ENCODE data around the gene C20orf173.

The C20orf173 gene

GRCh38 chr20:35527122-35527769 is 2.2 kb downstream of the C20orf173 start:
- no peak for TF ChIP-seq GATA3 (IDR thresholded peaks at IDR 0.05; ENCODE audit: low read depth, low read length)
- TF ChIP-seq GATA2 (IDR thresholded peaks at IDR 0.05; ENCODE audit: low read depth, low read length): no peak

- TF ChIP-seq GATA2 (IDR thresholded peaks at IDR 0.05; ENCODE audit: low read depth, low read length) (no peak), GATA3 (IDR thresholded peaks at IDR 0.05; ENCODE audit: low read depth, low read length) (no peak)
Measured at GRCh38 chr20:35525639-35526038, 3.8 kb downstream of the C20orf173 start.

DNA sequence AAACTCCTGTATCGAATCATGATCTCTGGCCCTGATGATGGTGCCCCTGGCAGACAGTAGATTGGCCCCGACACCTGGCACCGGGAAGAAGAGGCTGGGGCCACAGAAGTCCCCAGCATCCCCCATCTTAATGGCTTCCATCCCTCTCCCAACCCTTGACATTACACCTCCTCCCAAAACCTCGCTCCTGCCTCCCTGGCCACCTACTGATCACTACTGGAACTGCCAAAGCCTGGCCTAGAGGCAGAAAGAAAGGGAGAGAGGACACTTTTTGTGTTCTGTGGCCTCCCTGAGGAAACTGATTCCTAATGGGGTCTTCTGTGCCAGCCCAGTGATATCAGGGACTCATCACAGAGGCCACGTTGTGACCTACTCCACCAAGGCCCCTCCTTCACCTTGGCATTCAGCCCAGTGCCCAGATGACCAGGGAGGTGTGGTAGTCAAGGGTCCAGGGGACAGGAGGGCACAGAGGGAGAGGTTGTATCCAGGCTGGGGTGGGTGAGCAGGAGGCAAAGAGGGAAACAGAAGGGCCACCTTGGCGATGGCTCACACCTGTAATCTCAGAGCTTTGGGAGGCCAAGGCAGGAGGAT is 6.1 kb downstream of the C20orf173 start:
- TF ChIP-seq GATA3 (IDR thresholded peaks at IDR 0.05; ENCODE audit: low read depth, low read length) (no peak), GATA2 (IDR thresholded peaks at IDR 0.05; ENCODE audit: low read depth, low read length) (no peak)

DNA sequence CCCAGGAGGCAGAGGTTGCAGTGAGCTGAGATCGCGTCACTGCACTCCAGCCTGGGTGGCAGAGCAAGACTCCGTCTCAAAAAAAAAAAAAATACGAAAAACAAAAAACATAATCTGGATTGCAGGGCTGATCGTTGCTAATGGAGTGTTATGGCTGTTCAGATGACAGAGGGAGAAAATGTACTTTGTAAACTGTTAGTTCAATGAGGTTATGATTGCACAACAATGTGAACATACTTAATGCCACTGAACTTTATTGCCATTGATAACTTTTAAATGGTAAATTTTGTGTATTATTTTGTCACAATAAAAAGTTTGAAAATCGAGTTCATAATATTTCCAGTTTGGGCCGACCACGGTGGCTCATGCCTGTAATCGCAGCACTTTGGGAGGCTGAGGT is 10.5 kb downstream of the C20orf173 start:
- no peak for TF ChIP-seq GATA2 (IDR thresholded peaks at IDR 0.05; ENCODE audit: low read depth, low read length)
- TF ChIP-seq GATA3 (IDR thresholded peaks at IDR 0.05; ENCODE audit: low read depth, low read length): no peak

DNA sequence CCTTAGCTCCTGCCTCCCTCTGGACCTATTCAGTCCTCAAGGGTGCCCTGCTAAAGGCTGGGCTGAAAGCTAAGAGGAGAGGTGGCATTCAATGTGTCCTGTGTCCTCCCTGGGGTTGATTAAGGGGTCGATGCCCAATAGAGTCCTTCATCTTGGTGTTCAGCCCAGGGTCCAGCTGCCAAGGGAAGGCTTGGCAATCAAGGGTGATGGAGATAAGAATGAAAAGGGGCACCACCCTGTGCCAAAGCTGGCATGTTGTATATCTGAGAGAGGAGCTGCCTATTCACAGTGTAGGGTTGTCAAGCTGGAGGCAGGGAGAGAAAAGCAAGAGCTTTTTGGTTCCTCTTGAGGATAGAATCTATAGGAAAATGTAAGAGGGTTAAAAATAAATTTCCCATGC is 12.3 kb downstream of the C20orf173 start:
- TF ChIP-seq GATA2 (IDR thresholded peaks at IDR 0.05; ENCODE audit: low read depth, low read length): no peak
- no peak for TF ChIP-seq GATA3 (IDR thresholded peaks at IDR 0.05; ENCODE audit: low read depth, low read length)

DNA sequence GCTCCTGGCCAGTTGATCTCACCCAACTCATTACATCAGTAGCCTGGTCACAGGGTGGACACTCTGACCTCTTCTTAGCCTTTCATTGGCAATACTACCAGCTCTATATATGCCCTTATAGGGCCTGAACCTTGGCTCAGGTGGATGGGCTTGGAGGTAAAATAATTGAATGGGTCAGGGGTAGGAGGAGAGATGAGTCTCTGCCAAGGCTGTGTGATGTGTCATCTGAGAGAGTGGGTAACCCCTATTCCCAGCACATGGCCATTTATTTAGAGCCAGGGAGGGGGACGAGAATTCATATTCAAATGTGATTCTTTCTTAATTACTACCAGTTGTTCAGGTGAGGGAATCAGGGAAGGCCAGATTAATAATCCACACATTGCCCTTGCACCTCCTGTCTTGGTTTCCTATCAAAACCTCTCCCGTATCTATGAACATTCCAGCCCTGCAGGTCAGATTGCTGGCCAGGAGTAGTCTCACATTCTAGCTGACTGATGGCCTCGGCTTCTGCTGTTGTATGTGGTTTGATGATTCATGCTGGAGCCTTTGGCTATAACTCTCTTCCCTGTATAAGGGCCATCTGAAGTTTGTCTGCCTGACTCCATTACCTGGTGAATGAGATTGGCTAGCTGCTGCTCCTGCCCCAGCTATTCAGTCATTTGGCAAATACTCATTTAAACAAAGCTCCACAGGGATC is 13.4 kb downstream of the C20orf173 start:
- no peak for TF ChIP-seq GATA2 (IDR thresholded peaks at IDR 0.05; ENCODE audit: low read depth, low read length)
- TF ChIP-seq GATA3 (IDR thresholded peaks at IDR 0.05; ENCODE audit: low read depth, low read length): no peak

DNA sequence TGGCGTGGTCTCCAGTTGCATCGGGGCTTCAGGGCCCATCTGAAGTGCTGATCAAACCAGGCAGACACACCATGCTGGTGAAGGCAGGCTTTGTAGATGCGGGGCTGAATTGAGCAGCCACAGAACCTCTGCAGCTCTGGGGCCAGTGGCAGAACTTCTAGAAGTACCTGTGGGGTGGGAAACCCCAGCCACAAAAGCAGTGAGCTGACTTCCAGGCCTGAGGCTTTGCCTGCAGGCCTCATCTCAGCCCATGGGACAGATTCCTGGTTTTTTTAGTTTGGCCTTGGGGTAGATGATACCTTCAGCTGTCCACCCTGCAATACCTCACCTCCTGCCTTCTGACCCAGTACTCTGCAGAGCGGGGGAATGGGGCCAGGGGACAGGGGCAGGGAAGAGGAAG is 14.1 kb downstream of the C20orf173 start:
- TF ChIP-seq GATA3 (IDR thresholded peaks at IDR 0.05; ENCODE audit: low read depth, low read length): no peak
- no peak for TF ChIP-seq GATA2 (IDR thresholded peaks at IDR 0.05; ENCODE audit: low read depth, low read length)

DNA sequence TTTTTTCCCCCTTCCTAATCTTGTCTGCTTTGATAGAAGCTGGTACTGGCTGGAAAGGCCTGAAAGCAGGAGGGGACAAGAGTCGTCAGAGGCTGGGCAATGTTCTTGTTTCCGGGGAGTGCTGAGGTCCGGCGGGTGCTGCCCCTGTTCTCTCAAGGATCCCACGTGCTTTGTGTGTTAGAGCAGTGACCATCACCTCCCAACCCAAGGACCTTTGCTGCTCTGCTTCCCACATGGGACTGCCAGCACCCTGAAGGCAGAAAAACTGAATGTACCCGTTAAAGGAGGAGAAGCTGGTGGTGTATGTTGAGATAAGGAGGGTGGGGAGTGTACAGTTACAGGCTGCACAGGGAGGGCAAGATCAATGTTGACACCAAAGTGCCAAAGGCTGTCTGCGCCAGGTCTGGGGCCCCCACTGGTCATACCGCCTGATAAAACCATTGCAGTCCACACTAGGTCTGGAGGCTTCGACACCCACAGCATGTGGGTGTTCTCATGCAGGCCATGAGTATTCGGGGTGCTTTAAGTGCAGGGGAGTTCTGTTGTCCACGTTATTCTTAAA is 15.0 kb downstream of the C20orf173 start:
- no peak for TF ChIP-seq GATA3 (IDR thresholded peaks at IDR 0.05; ENCODE audit: low read depth, low read length)
- no peak for TF ChIP-seq GATA2 (IDR thresholded peaks at IDR 0.05; ENCODE audit: low read depth, low read length)

DNA sequence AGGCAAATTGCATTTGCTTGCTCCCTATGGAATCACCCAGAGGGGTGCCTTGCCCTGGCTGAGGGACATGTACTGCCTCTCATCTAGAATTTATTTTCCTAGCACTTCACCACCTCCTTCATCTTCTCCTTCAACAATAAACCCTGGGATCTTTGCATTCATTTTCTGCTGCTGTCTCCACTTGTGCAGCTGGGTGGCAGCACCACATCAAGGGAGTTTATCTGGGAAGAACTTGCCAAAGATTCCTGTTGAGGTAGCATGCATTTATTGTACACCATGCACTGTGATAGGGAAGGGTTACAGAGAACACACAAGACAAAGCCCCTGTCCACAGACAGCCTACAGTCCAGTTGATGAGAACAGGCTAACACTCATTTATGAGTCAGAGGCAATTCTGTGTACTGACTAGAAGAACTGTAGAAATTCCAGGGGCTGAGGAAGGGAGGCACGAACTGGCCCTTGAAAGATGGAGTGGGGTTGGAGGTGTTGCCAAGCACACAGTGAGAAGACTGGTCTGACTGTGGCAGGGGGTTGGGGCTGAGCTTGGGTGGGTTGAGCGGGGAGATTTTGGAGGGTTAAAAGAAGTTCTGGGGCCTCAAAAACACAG is 17.5 kb downstream of the C20orf173 start:
- TF ChIP-seq GATA2 (IDR thresholded peaks at IDR 0.05; ENCODE audit: low read depth, low read length): no peak
- no peak for TF ChIP-seq GATA3 (IDR thresholded peaks at IDR 0.05; ENCODE audit: low read depth, low read length)

DNA sequence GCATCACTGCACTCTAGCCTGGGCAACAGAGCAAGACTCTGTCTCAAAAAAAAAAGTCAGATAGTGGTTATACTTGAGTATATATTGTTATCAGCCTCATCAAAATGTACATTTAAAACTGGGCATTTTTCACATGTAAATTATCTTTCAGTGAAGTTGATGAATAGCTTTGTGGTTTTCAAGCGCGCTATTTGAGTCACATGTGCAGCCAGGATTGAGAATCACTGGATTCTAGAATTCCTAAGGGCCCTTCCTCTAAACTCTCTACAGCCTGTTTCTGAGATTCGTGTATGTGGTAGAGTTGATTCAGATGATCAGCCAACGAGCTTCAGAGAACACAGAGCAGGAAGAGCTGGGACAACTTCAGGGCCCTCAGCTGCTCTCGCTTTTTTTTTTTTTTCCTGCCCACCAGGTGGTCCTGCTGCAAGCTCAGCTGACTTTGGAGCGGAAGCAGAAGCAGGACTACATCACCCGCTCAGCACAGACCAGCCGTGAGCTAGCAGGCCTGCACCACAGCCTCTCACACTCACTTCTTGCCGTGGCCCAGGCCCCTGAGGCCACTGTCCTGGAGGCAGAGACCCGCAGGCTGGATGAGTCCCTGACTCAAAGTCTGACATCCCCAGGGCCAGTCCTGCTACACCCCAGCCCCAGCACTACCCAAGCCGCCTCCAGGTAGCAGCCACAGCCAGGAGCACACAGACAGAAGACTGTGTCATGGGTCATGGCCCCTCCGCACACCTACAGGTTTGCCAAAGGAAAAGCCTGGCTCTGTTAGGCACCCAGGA is 18.3 kb downstream of the C20orf173 start:
- TF ChIP-seq GATA3 (IDR thresholded peaks at IDR 0.05; ENCODE audit: low read depth, low read length) (no peak), GATA2 (IDR thresholded peaks at IDR 0.05; ENCODE audit: low read depth, low read length) (no peak)

DNA sequence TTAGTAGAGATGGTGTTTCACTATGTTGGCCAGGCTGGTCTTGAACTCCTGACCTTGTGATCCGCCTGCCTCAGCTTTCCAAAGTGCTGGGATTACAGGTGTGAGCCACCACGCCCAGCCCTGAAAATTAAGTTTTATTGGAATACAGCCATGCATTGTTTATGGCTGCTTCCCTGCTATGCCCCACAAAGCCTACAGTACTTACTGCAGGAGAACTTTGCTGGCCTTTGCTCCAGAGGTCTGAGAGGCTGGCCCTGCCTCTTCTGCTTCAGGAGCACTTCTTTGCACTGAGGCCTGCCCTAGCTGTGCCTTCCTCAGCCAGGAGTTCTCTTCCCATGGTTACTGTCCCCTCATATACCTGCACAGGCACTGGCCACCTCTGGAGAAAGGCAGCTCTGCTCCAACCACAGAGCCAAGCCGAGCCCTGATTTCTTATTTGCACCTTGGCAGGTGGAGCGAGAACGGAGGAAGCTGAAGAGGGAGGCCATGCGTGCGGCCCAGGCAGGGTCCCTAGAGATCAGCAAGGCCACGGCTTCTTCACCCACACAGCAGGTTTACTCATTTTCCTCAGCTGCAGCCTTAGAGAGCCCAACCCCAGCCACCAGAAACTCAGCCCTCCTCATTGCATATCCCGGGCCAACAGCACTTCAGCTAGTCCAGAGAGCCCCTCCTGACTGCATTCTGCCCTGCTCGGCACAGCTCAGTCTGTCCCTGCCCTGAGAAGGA is 20.8 kb downstream of the C20orf173 start:
- no peak for TF ChIP-seq GATA3 (IDR thresholded peaks at IDR 0.05; ENCODE audit: low read depth, low read length)
- no peak for TF ChIP-seq GATA2 (IDR thresholded peaks at IDR 0.05; ENCODE audit: low read depth, low read length)

DNA sequence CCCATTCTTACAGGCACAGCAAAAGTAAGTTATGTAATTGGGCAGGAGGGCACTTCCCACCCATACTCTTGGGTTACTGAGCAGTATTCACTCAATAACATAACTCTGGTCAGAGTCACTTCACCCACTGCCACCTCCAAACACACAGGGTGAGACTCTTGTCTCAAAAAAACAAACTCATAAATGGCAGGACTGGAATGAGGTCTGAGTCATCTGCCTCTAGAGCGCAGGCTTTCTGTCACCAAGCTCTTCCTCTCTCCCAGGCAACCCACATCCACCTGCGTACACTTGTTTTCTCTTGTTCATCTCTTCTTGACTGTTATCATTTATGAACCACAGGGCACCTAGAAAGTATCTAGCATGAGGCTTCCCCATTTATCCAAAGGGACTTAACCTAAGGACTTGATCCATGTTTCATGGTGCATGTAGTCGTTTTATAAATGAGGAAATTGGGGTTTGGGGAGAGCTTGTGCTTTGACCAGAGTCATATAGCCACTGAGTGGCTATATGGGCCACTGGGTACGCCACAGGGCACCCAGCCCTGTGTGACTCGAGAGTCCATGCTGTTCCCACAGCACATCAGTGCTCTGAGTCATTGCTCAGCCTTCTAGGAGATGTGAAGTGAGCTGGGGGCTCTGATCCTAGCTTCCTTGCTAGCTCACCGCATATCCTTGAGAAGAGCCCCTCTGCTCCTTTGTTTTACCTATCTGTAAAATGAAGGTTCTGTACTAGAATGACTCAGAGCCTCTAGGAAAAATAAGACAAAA is 22.4 kb downstream of the C20orf173 start:
- TF ChIP-seq GATA3 (IDR thresholded peaks at IDR 0.05; ENCODE audit: low read depth, low read length): no peak
- no peak for TF ChIP-seq GATA2 (IDR thresholded peaks at IDR 0.05; ENCODE audit: low read depth, low read length)
